NT2/D1 (cell line): ENCODE data around the gene SLC6A17.

Experiments used
- DNase-seq: peaks from one replicate; pipeline ENCODE4 v3.0.0-alpha.2; 2011; ENCODE audit warnings: low read depth, low spot score
- H3K27me3 ChIP-seq: 2 replicates; pipeline ENCODE4 v1.6.0; 2011; ENCODE audit warnings: mild to moderate bottlenecking; ENCODE audit not compliant: insufficient read length, insufficient read depth
- H3K36me3 ChIP-seq: 2 replicates; pipeline ENCODE4 v1.6.1; 2011; ENCODE audit warnings: mild to moderate bottlenecking, low read length, mixed read lengths; ENCODE audit not compliant: insufficient read depth, insufficient read length
- H3K4me1 ChIP-seq: 2 replicates; pipeline ENCODE4 v1.5.1; 2011; ENCODE audit not compliant: insufficient read depth, insufficient read length
- H3K4me3 ChIP-seq: 2 replicates; pipeline ENCODE4 v1.5.1; 2011; ENCODE audit warnings: low read depth; ENCODE audit not compliant: insufficient read length
- H3K9ac ChIP-seq: 2 replicates; pipeline ENCODE4 v1.6.0; 2011; ENCODE audit warnings: low read depth; ENCODE audit not compliant: insufficient read length
- H3K9me3 ChIP-seq: 2 replicates; pipeline ENCODE4 v1.5.1; 2011; ENCODE audit warnings: mild to moderate bottlenecking, low read length; ENCODE audit not compliant: insufficient read depth
- SUZ12 ChIP-seq: IDR thresholded peaks from 2 replicates; pipeline ENCODE4 v1.6.1; 2011; ENCODE audit not compliant: insufficient read length, insufficient read depth; ENCODE audit errors: extremely low read depth
- YY1 ChIP-seq: IDR thresholded peaks from 2 replicates; pipeline ENCODE4 v1.6.1; 2011; ENCODE audit not compliant: insufficient read length, insufficient read depth
- ZNF274 ChIP-seq: IDR thresholded peaks from 2 replicates; pipeline ENCODE4 v1.6.1; 2011; ENCODE audit warnings: mild to moderate bottlenecking, low read depth, low read length

SLC6A17 gene

GRCh38 chr1:110250749-110251148 lies 100.5 kb downstream of the SLC6A17 start:
- Histone ChIP-seq H3K27me3 (peaks cover 4% of the 10 kb centered on the region), H3K9me3 (no peaks in the 10 kb centered on the region), H3K4me3 (no peak overlapping the region), H3K9ac (no peak overlapping the region), H3K4me1 (peaks cover 1% of the 10 kb centered on the region), H3K36me3 (no peaks in the 10 kb centered on the region)
- no peak for DNase-seq
- TF ChIP-seq ZNF274 = no peak
- TF ChIP-seq SUZ12 = no peak
- no peak for TF ChIP-seq YY1
